ENCODE data around the gene GRAMD1A.

Gene GRAMD1A

GRCh38 chr19:35073941-35074340 lies 73.8 kb downstream of the GRAMD1A start:
- no peak for DNase-seq (ENCODE audit: low read depth in 2 of 2)

- DNase-seq (ENCODE audit: low read depth in 2 of 2): no peak
These were observed 74.5 kb downstream of the GRAMD1A start for GRCh38 chr19:35074426-35075201.

DNA sequence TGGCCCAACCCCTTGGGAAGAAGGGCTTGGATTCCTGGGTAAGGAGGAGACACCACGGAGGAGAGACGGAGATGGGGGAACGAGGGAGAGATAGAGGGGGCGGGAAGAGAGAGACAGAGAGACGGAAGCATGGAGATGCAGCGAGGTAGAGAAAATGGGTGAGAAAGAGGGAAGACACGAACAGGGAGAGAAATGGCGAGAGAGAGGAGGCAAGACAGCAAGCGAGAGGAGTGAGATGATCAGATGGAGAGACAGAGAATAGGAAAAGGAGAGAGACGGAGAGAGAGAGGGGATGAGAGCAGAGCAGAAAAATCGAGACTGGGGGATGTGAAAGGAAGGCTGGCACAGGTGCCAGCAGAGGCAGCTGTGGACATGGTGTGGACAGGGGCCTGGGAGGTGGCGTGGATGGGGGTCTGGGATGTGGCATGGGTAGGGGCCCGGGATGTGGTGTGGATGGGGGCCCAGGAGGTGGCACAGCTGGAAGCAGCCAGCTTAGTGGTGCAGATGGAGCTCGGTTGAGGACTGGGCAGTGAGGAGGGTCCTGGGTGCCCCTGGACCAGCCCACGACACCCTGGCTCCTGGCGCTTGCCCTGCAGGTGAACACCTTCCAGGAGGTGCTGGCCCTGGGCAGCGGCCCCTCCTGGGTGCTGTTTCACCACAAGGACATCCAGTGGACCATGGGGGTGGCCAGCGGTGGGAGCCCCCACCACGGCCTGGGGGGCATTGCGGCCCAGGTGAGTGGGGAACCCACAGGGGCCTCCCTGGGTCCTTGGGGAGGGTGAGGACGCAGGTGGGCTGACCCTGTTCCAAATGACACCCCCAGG lies 75.3 kb downstream of the GRAMD1A start:
- DNase-seq (ENCODE audit: low read depth in 2 of 2): no peak

GRCh38 chr19:35076026-35076370 lies 75.9 kb downstream of the GRAMD1A start:
- no peak for DNase-seq (ENCODE audit: low read depth in 2 of 2)

Data from stimulated activated CD4-positive, alpha-beta T cell treated with anti-CD3 and anti-CD28 coated beads, Interleukin-1b, Interleukin-23, amount 100 ng/mL, for 1 hour (primary cell).